Measurements from ENCODE around the gene MRM1.

- no peak for TF ChIP-seq CTCF (optimal IDR thresholded peaks at IDR 0.05 in 1 of 3, IDR thresholded peaks at IDR 0.05 in 1 of 3, conservative IDR thresholded peaks at IDR 0.05 in 1 of 3; ENCODE audit: extremely low read depth in 1 of 3, insufficient read depth in 2 of 3, low read length in 3 of 3)
- TF ChIP-seq EZH2 (IDR thresholded peaks at IDR 0.05; ENCODE audit: low read length) = no peak
These were observed 52.0 kb downstream of the MRM1 start for GRCh38 chr17:36653374-36653773.

Measured in keratinocyte (primary cell).